Measurements from ENCODE around the gene GPS1. TPM values are rescaled to one million over a fixed set of nuclear protein-coding genes. Genes with fewer than 3 reads are reported as not detected.

The GPS1 gene
- total RNA-seq, 1 donor from 2014 or later, result 71.5 TPM

GRCh38 chr17:82022981-82023446, 28.7 kb upstream of the GPS1 start, which contains the start of gene LRRC45:
Gene LRRC45 (plus strand): TSS chr17:82023305. CDS start chr17:82023644, 339 bp downstream.
- Histone ChIP-seq H3K4me1 (peaks cover 48% of the 10 kb centered on the region), H3K27ac (peak within 1 kb of the TSS; percentile 83), H3K36me3 (no peaks in the 10 kb centered on the region), H3K9me3 (no peaks in the 10 kb centered on the region), H3K27me3 (ENCODE audit: low read depth) (no peaks in the 10 kb centered on the region), H3K4me3 (peak within 1 kb of the TSS; percentile 97)
- no peak for TF ChIP-seq CTCF (IDR thresholded peaks at IDR 0.05)
- intact Hi-C loops (cut with DNase I), result no loop called here
- peak; percentile 96 to 97 for ATAC-seq
- peak; percentile 100 for DNase-seq

GRCh38 chr17:82023447-82024241, 28.1 kb upstream of the GPS1 start:
- no peaks in the 10 kb centered on the region for H3K27me3 ChIP-seq (ENCODE audit: low read depth)
- TF ChIP-seq CTCF (IDR thresholded peaks at IDR 0.05), result no peak
- peaks cover 44% of the 10 kb centered on the region for H3K4me1 ChIP-seq
- ATAC-seq (peak; percentile 0 to 4), DNase-seq (no peak)
- no peaks in the 10 kb centered on the region for H3K9me3 ChIP-seq
- H3K27ac ChIP-seq, result peak overlapping the region; percentile 59
- no peaks in the 10 kb centered on the region for H3K36me3 ChIP-seq
- H3K4me3 ChIP-seq, result peak overlapping the region; percentile 97
- intact Hi-C loops (cut with DNase I), result no loop called here

DNA sequence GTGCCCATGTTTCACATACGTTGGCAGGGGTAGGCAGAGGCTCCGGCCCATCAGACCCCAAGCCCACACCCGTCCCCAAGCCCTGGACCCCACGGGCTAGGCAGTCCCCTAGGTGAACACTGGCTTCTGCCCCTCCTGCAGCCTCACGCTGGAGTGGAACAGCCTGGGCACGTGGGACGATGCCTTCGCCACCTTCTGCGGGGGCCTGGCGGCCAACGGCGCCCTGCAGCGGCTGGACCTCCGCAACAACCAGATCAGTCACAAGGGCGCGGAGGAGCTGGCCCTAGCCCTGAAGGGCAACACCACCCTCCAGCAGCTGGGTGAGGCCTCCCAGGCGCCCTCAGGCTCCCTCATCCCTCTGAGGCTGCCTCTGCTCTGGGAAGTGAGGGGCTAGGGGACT, 26.8 kb upstream of the GPS1 start:
- Histone ChIP-seq H3K36me3 (no peaks in the 10 kb centered on the region), H3K9me3 (no peaks in the 10 kb centered on the region), H3K27ac (no peak overlapping the region), H3K4me1 (peaks cover 37% of the 10 kb centered on the region), H3K4me3 (no peak overlapping the region), H3K27me3 (ENCODE audit: low read depth) (no peaks in the 10 kb centered on the region)
- ATAC-seq (no peak), DNase-seq (no peak)
- TF ChIP-seq CTCF (IDR thresholded peaks at IDR 0.05), result no peak
- intact Hi-C loops (cut with DNase I), result loop anchor here (5.0 kb wide), 1 partner anchor 137 kb away; no protein-coding TSS in a partner anchor

DNA sequence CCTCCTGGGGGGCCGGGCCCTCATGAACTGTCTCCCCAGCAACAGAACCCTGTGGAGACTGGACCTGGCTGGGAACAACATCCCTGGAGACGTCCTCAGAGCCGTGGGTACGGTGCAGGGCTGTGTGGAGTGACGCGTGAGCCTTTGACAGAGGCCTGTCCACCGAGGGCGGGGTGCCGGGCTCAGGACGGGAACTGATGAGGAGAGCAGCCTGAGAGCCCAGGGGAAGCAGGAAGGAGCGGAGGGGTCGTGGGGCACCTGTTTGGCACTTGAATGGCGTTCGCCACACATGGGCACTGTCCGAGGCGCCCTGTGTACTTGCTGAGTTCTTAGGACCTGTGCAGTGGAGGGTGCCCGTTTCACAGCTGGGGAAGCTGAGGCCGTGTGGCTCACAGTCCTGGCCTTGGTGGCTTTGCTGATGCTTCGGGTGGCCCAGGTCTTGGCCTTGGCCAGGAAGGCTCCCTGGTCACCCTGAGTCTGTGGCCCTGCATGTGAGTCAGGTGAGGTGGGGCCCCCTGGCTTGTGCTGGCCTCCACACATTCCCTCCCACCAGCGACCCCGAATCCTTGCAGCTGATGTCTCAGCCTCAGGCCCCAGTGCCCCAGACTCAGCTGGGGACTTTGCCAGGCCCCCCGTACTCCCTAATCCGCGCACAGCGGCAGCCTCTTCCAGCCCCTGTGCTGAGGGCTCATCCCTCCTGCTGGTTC, 26.1 kb upstream of the GPS1 start:
- no peak for ATAC-seq
- Histone ChIP-seq H3K4me1 (peaks cover 40% of the 10 kb centered on the region), H3K4me3 (no peak overlapping the region), H3K36me3 (no peaks in the 10 kb centered on the region), H3K9me3 (no peaks in the 10 kb centered on the region), H3K27ac (no peak overlapping the region), H3K27me3 (ENCODE audit: low read depth) (no peaks in the 10 kb centered on the region)
- no peak for DNase-seq
- intact Hi-C loops (cut with DNase I), result loop anchor here (5.0 kb wide), 1 partner anchor 137 kb away; no protein-coding TSS in a partner anchor
- no peak for TF ChIP-seq CTCF (IDR thresholded peaks at IDR 0.05)

DNA sequence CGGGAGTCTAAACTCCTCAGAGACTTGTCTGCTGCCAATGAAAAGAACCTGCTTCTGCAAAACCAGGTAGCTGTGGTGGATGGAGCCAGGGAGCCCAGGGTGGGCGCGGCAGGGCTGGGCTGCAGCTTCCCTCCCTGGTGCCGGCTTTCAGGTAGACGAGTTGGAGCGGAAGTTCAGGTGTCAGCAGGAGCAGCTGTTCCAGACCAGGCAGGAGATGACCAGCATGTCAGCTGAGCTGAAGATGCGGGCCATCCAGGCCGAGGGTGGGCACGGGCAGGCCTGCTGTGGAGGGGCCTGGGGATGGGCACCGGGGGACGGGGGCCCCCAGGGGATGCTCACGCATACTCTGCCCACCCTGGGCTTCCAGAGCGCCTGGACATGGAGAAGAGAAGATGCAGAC, 23.5 kb upstream of the GPS1 start:
- DNase-seq, result no peak
- intact Hi-C loops (cut with DNase I), result loop anchor here (5.0 kb wide), 1 partner anchor 134 kb away; no protein-coding TSS in a partner anchor
- peaks cover 32% of the 10 kb centered on the region for H3K4me1 ChIP-seq
- no peaks in the 10 kb centered on the region for H3K36me3 ChIP-seq
- no peak overlapping the region for H3K4me3 ChIP-seq
- H3K27ac ChIP-seq, result no peak overlapping the region
- H3K9me3 ChIP-seq, result no peaks in the 10 kb centered on the region
- H3K27me3 ChIP-seq (ENCODE audit: low read depth), result peaks cover 8% of the 10 kb centered on the region
- ATAC-seq, result no peak
- TF ChIP-seq CTCF (IDR thresholded peaks at IDR 0.05), result no peak

Data from lower lobe of right lung (tissue), 2 donors.